ENCODE data around the gene RAB1B. TPM values are rescaled to one million over a fixed set of nuclear protein-coding genes. Genes with fewer than 3 reads are reported as not detected.
A peak's percentile ranks its signal among the peaks of the same experiment; 100 is the strongest.

Gene RAB1B
- total RNA-seq, 1 donor from 2014 or later = 123 TPM

- intact Hi-C loops (cut with micrococcal nuclease) = no loop called here
- Mint-ChIP-seq H3K36me3 (ENCODE audit: low read depth) (peaks cover 4% of the 10 kb centered on the region), H3K4me1 (peaks cover 32% of the 10 kb centered on the region), H3K27ac (peak overlapping the region; percentile 79), H3K4me3 (peak overlapping the region; percentile 84), H3K9me3 (peaks cover 4% of the 10 kb centered on the region), H3K27me3 (peaks cover 24% of the 10 kb centered on the region)
- peak; percentile 60 for DNase-seq
Observed at GRCh38 chr11:66287889-66288670, 19.6 kb downstream of the RAB1B start.

DNA sequence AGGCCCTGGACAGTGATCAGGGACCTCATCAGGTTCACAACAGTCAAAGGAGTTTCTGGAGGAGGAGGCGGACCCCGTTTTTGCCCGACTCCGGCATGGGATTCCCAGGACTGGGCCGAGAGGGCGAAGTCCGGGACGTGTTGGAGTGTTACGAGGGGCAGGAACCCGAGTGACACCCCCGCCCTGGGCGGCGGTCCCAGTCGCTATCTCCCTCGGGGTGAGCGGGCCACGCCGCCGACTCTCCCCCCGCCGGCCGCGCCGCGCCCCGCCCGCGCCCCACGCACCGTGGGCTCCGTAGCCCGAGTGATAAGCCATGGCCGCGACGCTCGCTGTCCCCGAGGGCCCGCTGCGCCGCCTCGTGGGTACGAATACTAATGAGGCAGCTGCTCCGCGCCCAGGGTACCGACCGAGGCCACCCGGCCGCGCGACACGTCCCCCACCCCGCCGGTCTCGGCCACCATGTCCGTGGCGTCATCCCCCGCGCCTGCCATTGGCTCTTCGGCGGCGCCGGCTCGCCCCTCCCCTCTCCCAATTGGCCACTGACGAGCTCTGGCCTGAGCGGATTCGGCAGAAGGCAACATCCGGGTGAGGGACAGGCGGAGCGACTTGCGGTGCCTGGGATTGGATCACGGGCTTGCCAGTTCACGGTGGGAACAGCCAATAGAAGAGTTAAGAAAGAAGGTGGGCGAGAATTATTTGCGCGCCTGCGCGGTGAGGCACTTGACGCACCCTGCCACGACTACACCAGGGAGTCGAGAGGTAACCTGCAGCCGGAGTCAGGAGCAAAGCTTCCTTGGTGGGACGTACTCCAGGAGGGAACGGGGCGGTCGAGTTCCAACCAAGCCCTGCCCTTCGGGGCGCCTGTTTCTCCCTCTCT is 20.5 kb downstream of the RAB1B start, which contains the start of gene YIF1A:
YIF1A (minus strand) TSS at position 473 of the 877 bp plus-strand sequence; CDS start at position 315, 158 bp downstream.
- Mint-ChIP-seq H3K27ac (peak within 1 kb of the TSS; percentile 96), H3K36me3 (ENCODE audit: low read depth) (peaks cover 4% of the 10 kb centered on the region), H3K4me3 (peak within 1 kb of the TSS; percentile 84), H3K4me1 (peaks cover 32% of the 10 kb centered on the region), H3K27me3 (peaks cover 30% of the 10 kb centered on the region), H3K9me3 (peaks cover 4% of the 10 kb centered on the region)
- DNase-seq = peak; percentile 100
- intact Hi-C loops (cut with micrococcal nuclease) = loop anchor here (1.0 kb wide), 4 partner anchors 23 to 577 kb away; partner anchors contain the start of genes BRMS1 and KAT5

GRCh38 chr11:66289548-66290329 is 21.3 kb downstream of the RAB1B start:
- H3K36me3 Mint-ChIP-seq (ENCODE audit: low read depth) = peaks cover 4% of the 10 kb centered on the region
- peaks cover 32% of the 10 kb centered on the region for H3K27me3 Mint-ChIP-seq
- intact Hi-C loops (cut with micrococcal nuclease) = loop anchor here (1.0 kb wide), 4 partner anchors 23 to 577 kb away; partner anchors contain the start of genes BRMS1 and KAT5
- H3K27ac Mint-ChIP-seq = peak overlapping the region; percentile 96
- peak; percentile 95 for DNase-seq
- H3K9me3 Mint-ChIP-seq = peaks cover 4% of the 10 kb centered on the region
- peaks cover 32% of the 10 kb centered on the region for H3K4me1 Mint-ChIP-seq
- H3K4me3 Mint-ChIP-seq = peak overlapping the region; percentile 84

DNA sequence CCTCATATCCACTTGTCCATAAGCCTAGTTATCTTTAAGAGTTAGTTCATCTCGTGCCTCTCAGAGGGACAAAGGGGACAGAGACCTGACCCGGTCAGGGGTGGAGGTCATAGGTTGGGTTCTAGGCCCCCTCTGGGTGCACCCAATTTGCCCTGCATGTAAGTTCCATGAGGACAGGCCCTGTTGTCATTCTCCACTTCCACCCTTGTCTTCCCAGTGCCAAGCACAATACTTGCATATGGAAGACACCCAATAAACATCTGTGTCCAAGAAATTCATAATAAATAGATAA is 21.8 kb downstream of the RAB1B start:
- intact Hi-C loops (cut with micrococcal nuclease) = no loop called here
- Mint-ChIP-seq H3K27ac (peak overlapping the region; percentile 51), H3K4me1 (peaks cover 32% of the 10 kb centered on the region), H3K36me3 (ENCODE audit: low read depth) (peaks cover 4% of the 10 kb centered on the region), H3K4me3 (peak overlapping the region; percentile 84), H3K9me3 (peaks cover 4% of the 10 kb centered on the region), H3K27me3 (peaks cover 32% of the 10 kb centered on the region)
- DNase-seq = peak; percentile 56

- DNase-seq = peak; percentile 59
- Mint-ChIP-seq H3K4me3 (no peak overlapping the region), H3K36me3 (ENCODE audit: low read depth) (peaks cover 4% of the 10 kb centered on the region), H3K27me3 (peaks cover 32% of the 10 kb centered on the region), H3K27ac (no peak overlapping the region), H3K9me3 (peaks cover 4% of the 10 kb centered on the region), H3K4me1 (peaks cover 32% of the 10 kb centered on the region)
- intact Hi-C loops (cut with micrococcal nuclease) = no loop called here
Observed at GRCh38 chr11:66291303-66291705, 22.9 kb downstream of the RAB1B start.

- Mint-ChIP-seq H3K27ac (peak within 1 kb of the TSS; percentile 16), H3K9me3 (peaks cover 4% of the 10 kb centered on the region), H3K27me3 (peaks cover 32% of the 10 kb centered on the region), H3K36me3 (ENCODE audit: low read depth) (peaks cover 4% of the 10 kb centered on the region), H3K4me3 (peak within 1 kb of the TSS; percentile 84), H3K4me1 (peaks cover 29% of the 10 kb centered on the region)
- intact Hi-C loops (cut with micrococcal nuclease) = no loop called here
- DNase-seq = peak; percentile 75
Observed at GRCh38 chr11:66291706-66292542, 23.5 kb downstream of the RAB1B start, which contains the start of gene TMEM151A. TSS of gene TMEM151A (plus strand) at chr11:66291894. CDS start at chr11:66292014, 120 bp downstream.

DNA sequence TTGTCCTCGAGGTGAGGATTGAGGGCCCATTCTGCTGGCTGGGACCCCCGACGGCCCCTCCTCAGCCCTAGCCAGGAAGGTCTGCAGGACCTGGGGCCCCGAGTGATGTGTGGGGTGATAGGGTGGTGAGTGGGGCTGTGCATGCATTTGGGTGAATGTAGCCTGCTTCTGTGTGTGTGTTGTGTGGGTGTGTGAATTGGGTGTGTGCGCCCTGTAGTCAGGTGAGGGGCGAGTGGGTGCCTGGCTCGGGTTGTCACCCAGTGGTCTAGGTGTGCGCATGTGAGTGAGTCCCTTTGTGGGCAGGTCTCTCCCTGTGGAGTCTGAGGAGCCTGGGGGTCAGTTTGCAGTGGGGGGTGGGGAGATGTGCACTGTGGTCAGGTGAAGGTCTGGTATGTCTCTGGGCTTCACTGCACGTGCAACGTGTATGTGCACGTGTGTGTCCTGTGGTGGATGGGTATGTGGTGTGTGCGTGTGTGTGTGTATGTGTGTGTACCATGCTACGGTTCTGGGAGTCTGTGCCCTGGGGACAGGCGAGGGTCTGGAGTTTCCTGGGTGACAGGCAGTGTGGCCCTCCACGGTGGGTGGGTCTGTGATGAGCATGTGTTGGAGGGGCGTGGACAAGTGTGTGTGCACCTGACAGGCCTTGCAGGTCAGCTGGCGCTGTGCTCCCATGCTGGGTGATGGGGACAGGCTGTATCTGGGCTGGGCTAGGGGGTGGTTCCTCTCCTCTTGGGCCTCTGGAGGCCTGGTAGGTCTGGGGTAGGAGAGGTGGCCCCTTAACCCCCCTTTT is 24.3 kb downstream of the RAB1B start:
- peaks cover 4% of the 10 kb centered on the region for H3K9me3 Mint-ChIP-seq
- peaks cover 28% of the 10 kb centered on the region for H3K4me1 Mint-ChIP-seq
- H3K36me3 Mint-ChIP-seq (ENCODE audit: low read depth) = peaks cover 2% of the 10 kb centered on the region
- DNase-seq = peak; percentile 58
- H3K27ac Mint-ChIP-seq = peak overlapping the region; percentile 16
- H3K27me3 Mint-ChIP-seq = peaks cover 32% of the 10 kb centered on the region
- intact Hi-C loops (cut with micrococcal nuclease) = no loop called here
- H3K4me3 Mint-ChIP-seq = peak overlapping the region; percentile 65

- Mint-ChIP-seq H3K4me3 (no peak overlapping the region), H3K36me3 (ENCODE audit: low read depth) (peaks cover 2% of the 10 kb centered on the region)
- intact Hi-C loops (cut with micrococcal nuclease) = no loop called here
Observed at GRCh38 chr11:66293352-66293751, 24.9 kb downstream of the RAB1B start.

GRCh38 chr11:66293777-66294625 is 25.6 kb downstream of the RAB1B start:
- H3K27ac Mint-ChIP-seq = no peak overlapping the region
- peaks cover 4% of the 10 kb centered on the region for H3K9me3 Mint-ChIP-seq
- peaks cover 24% of the 10 kb centered on the region for H3K4me1 Mint-ChIP-seq
- H3K36me3 Mint-ChIP-seq (ENCODE audit: low read depth) = peaks cover 2% of the 10 kb centered on the region
- peaks cover 32% of the 10 kb centered on the region for H3K27me3 Mint-ChIP-seq
- DNase-seq = peak; percentile 55
- intact Hi-C loops (cut with micrococcal nuclease) = no loop called here
- H3K4me3 Mint-ChIP-seq = no peak overlapping the region

More at GRCh38 chr11:66293352-66293751, 24.9 kb downstream of the RAB1B start:
- Mint-ChIP-seq H3K4me1 (peaks cover 25% of the 10 kb centered on the region), H3K27ac (no peak overlapping the region), H3K27me3 (peaks cover 32% of the 10 kb centered on the region), H3K9me3 (peaks cover 4% of the 10 kb centered on the region)
- DNase-seq = no peak

DNA sequence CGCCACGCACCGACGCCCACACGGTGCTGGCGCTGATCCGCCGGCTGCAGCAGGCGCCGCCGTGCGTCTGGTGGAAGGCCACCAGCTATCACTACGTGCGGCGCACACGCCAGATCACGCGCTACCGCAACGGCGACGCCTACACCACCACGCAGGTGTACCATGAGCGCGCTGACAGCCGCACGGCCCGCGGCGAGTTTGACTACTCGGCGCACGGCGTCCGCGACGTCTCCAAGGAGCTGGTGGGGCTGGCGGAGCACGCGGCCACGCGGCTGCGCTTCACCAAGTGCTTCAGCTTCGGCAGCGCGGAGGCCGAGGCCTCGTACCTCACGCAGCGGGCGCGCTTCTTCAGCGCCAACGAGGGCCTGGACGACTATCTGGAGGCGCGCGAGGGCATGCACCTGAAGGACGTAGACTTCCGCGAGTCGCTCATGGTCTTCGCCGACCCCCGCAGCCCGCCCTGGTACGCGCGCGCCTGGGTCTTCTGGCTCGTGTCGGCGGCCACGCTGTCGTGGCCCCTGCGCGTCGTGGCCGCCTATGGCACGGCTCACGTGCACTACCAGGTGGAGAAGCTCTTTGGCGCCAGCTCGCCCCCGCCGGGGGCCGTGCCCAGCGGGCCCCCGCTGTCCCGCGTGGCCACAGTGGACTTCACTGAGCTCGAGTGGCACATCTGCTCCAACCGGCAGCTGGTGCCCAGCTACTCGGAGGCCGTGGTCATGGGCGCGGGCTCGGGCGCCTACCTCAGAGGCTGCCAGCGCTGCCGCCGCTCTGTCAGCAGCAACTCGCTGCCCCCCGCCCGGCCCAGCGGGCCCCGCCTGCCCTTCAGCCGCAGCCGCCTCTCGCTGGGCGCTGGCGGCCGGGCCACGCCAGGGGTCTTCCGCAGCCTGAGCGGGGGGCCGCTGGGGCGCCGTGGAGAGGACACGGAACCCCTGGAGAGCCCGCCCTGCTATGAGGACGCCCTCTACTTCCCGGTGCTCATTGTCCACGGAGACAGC is 26.5 kb downstream of the RAB1B start:
- Mint-ChIP-seq H3K36me3 (ENCODE audit: low read depth) (no peaks in the 10 kb centered on the region), H3K4me1 (peaks cover 16% of the 10 kb centered on the region)

More for the DNA sequence above, 26.5 kb downstream of the RAB1B start:
- no peak overlapping the region for H3K27ac Mint-ChIP-seq
- H3K4me3 Mint-ChIP-seq = no peak overlapping the region
- DNase-seq = no peak
- H3K27me3 Mint-ChIP-seq = peaks cover 30% of the 10 kb centered on the region
- peaks cover 4% of the 10 kb centered on the region for H3K9me3 Mint-ChIP-seq
- intact Hi-C loops (cut with micrococcal nuclease) = no loop called here

Data from activated CD4-positive, alpha-beta T cell treated with anti-CD3 and anti-CD28 coated beads, Interleukin-2, amount 10 ng/mL, durations not matched to agents 24 days and 14 days (primary cell).